ENCODE measurements around the gene ASB10. TPM values are rescaled to one million over a fixed set of nuclear protein-coding genes. Genes with fewer than 3 reads are reported as not detected.

Gene ASB10
- total and polyA plus RNA-seq, 4 donors = 0.12 TPM; not detected in 3

DNA sequence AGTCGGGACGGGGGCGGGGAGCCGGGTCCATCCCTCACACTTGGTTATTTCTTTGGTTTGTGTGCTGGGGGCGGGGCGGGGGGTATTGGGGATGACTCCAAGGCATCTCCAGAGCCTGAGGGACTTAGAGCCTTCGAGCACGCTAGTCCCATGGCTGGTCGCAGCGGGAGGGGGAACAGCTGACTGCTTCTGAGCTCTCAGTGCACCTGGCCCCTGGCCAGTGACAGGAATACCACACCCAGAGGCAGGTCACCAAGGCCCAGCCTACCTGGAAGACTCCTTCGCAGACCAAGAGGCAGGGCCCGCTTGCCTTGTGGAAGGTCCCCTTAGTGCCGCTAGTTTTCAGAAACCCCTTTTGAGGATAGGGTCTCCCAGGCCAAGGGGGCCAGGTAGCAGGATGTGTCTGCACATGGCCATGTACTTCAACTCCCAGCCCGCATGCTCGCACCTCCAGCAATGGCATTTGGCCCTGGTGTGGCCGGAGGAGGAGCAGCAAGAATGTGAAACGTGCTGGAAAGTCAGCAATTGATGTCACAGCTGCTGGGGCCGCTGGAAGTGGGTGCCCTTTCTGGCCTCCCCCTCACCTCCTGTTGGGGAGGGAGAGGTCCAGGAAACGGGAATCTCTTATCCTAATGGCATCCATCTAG lies 60.4 kb downstream of the ASB10 start:
- Histone ChIP-seq H3K27ac (ENCODE audit: low read depth, low read length) (no peak overlapping the region), H3K4me1 (ENCODE audit: control insufficient read depth, insufficient read depth, low read length) (peaks cover 86% of the 10 kb centered on the region), H3K36me3 (ENCODE audit: control insufficient read depth, insufficient read depth, low read length) (peaks cover 90% of the 10 kb centered on the region)

DNA sequence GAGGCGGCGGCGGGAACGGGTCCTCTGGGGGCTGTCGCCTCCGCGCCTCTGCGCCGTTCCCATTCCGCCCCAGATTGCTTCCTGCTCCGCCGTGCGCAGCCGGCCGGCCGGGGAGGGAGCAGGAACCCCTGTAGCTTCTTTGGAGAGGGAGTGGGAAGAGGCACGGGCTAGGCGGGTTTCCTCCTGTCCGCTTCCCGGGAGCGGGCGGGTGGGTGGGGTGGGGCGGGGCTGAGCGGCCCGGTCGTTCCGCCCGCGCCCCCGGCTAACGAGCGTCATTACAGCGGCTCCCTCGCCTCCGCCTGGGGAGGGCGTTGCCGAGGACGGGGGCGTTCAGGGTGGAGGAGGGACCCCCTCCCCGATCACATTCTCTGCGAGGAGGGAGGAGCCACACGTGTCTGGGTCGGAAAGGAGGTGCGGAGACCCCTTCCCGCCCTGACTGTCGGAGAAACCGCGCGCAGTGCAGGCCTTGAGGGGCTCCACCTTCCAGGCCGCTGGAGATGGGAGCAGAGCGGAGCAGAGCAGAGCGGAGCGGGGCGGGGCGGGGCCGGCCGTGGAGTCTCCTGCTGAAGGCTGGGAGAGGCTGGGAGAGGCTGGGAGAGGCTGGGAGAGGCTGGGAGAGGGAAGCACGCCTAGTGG lies 61.1 kb downstream of the ASB10 start:
- peak in 2 of 6 donors; percentile 52 to 71 for DNase-seq (ENCODE audit: low read depth in 4 of 6, low spot score in 6 of 6)
- Histone ChIP-seq H3K36me3 (ENCODE audit: control insufficient read depth, insufficient read depth, low read length) (peaks cover 90% of the 10 kb centered on the region), H3K27ac (ENCODE audit: low read depth, low read length) (no peak overlapping the region), H3K27me3 (ENCODE audit: control insufficient read depth, insufficient read depth, low read length) (no peaks in the 10 kb centered on the region), H3K4me1 (ENCODE audit: control insufficient read depth, insufficient read depth, low read length) (peaks cover 85% of the 10 kb centered on the region), H3K9me3 (ENCODE audit: control insufficient read depth, insufficient read depth, low read length) (no peaks in the 10 kb centered on the region), H3K4me3 (ENCODE audit: low read depth, low read length) (peak overlapping the region; percentile 39)
- 10% methylated on average over 23 of the region's 58 CpGs for WGBS (ENCODE audit: insufficient coverage)

More for the DNA sequence above, 60.4 kb downstream of the ASB10 start:
- Histone ChIP-seq H3K27me3 (ENCODE audit: control insufficient read depth, insufficient read depth, low read length) (no peaks in the 10 kb centered on the region), H3K9me3 (ENCODE audit: control insufficient read depth, insufficient read depth, low read length) (no peaks in the 10 kb centered on the region), H3K4me3 (ENCODE audit: low read depth, low read length) (no peak overlapping the region)
- 43% methylated on average over 11 of the region's 19 CpGs for WGBS (ENCODE audit: insufficient coverage)
- DNase-seq (ENCODE audit: low read depth in 4 of 6, low spot score in 6 of 6) = no peak

Other genes starting within 250 kb of the ASB10 start
- gene KCNH2, start 208.9 kb downstream of the ASB10 start, total RNA-seq = 10 to 100 TPM in 1 of 2 donors, 1 to 10 TPM in 1; 9.1 to 14.4 TPM
- 10 to 100 TPM; 35.3 to 39.4 TPM for gene KCNH2, start 208.9 kb downstream of the ASB10 start, polyA plus RNA-seq (ENCODE audit: insufficient read length in 2 of 2)
- gene NOS3, start 196.2 kb downstream of the ASB10 start, total RNA-seq = 10 to 100 TPM in 1 of 2 donors, 1 to 10 TPM in 1; 2.4 to 13.4 TPM
- gene NOS3, start 196.2 kb downstream of the ASB10 start, polyA plus RNA-seq (ENCODE audit: insufficient read length in 2 of 2) = 10 to 100 TPM in 1 of 2 donors, 1 to 10 TPM in 1; 7.3 to 11.3 TPM
- gene ATG9B, start 162.8 kb downstream of the ASB10 start, total RNA-seq = 1 to 10 TPM; 2.3 to 3.6 TPM
- gene ATG9B, start 162.8 kb downstream of the ASB10 start, polyA plus RNA-seq (ENCODE audit: insufficient read length in 2 of 2) = 10 to 100 TPM; 20.6 to 21.3 TPM
- 10 to 100 TPM; 23.1 to 29.1 TPM for gene ABCB8, start 158.8 kb downstream of the ASB10 start, total RNA-seq
- gene ABCB8, start 158.8 kb downstream of the ASB10 start, polyA plus RNA-seq (ENCODE audit: insufficient read length in 2 of 2) = 10 to 100 TPM; 46.4 to 69.4 TPM
- 1 to 10 TPM; 1.5 to 2.0 TPM for gene ASIC3, start 138.7 kb downstream of the ASB10 start, total RNA-seq
- gene ASIC3, start 138.7 kb downstream of the ASB10 start, polyA plus RNA-seq (ENCODE audit: insufficient read length in 2 of 2) = 10 to 100 TPM; 15.5 to 18.0 TPM
- 10 to 100 TPM; 33.3 to 42.8 TPM for gene CDK5, start 129.4 kb downstream of the ASB10 start, total RNA-seq
- gene CDK5, start 129.4 kb downstream of the ASB10 start, polyA plus RNA-seq (ENCODE audit: insufficient read length in 2 of 2) = 10 to 100 TPM; 86.7 to 94.3 TPM
- gene SLC4A2, start 127.7 kb downstream of the ASB10 start, total RNA-seq = 100 to 1,000 TPM in 1 of 2 donors, 10 to 100 TPM in 1; 27.5 to 101 TPM
- 10 to 100 TPM; 69.3 to 89.8 TPM for gene SLC4A2, start 127.7 kb downstream of the ASB10 start, polyA plus RNA-seq (ENCODE audit: insufficient read length in 2 of 2)
- 10 to 100 TPM; 30.9 to 60.2 TPM for gene FASTK, start 106.4 kb downstream of the ASB10 start, total RNA-seq
- gene FASTK, start 106.4 kb downstream of the ASB10 start, polyA plus RNA-seq (ENCODE audit: insufficient read length in 2 of 2) = 10 to 100 TPM; 71.4 to 80.7 TPM
- 10 to 100 TPM in 1 of 2 donors, 1 to 10 TPM in 1; 8.5 to 25.0 TPM for gene TMUB1, start 103.8 kb downstream of the ASB10 start, total RNA-seq
- gene TMUB1, start 103.8 kb downstream of the ASB10 start, polyA plus RNA-seq (ENCODE audit: insufficient read length in 2 of 2) = 10 to 100 TPM; 51.0 to 57.2 TPM
- 10 to 100 TPM; 45.7 to 56.8 TPM for gene AGAP3, start 100.8 kb downstream of the ASB10 start, total RNA-seq
- 100 to 1,000 TPM; 212 to 247 TPM for gene AGAP3, start 100.8 kb downstream of the ASB10 start, polyA plus RNA-seq (ENCODE audit: insufficient read length in 2 of 2)
- 1 to 10 TPM; 1.3 to 2.4 TPM for gene GBX1, start 19.6 kb downstream of the ASB10 start, total RNA-seq
- 1 to 10 TPM; 5.1 to 7.3 TPM for gene GBX1, start 19.6 kb downstream of the ASB10 start, polyA plus RNA-seq (ENCODE audit: insufficient read length in 2 of 2)
- gene H2BK1, start 23.2 kb upstream of the ASB10 start, total RNA-seq = not detected
- not detected for gene H2BK1, start 23.2 kb upstream of the ASB10 start, polyA plus RNA-seq (ENCODE audit: insufficient read length in 2 of 2)
- gene ABCF2, start 40.0 kb upstream of the ASB10 start, total RNA-seq = 10 to 100 TPM; 23.6 to 32.1 TPM
- 10 to 100 TPM; 35.8 to 38.3 TPM for gene ABCF2, start 40.0 kb upstream of the ASB10 start, polyA plus RNA-seq (ENCODE audit: insufficient read length in 2 of 2)
- gene CHPF2, start 45.2 kb upstream of the ASB10 start, total RNA-seq = 10 to 100 TPM; 19.7 to 25.5 TPM
- gene CHPF2, start 45.2 kb upstream of the ASB10 start, polyA plus RNA-seq (ENCODE audit: insufficient read length in 2 of 2) = 10 to 100 TPM; 21.8 to 25.3 TPM
- 100 to 1,000 TPM in 1 of 2 donors, 10 to 100 TPM in 1; 84.2 to 119 TPM for gene SMARCD3, start 61.4 kb upstream of the ASB10 start, total RNA-seq
- gene SMARCD3, start 61.4 kb upstream of the ASB10 start, polyA plus RNA-seq (ENCODE audit: insufficient read length in 2 of 2) = 100 to 1,000 TPM; 298 TPM
- gene NUB1, start 154.6 kb upstream of the ASB10 start, total RNA-seq = 10 to 100 TPM; 33.2 to 62.2 TPM
- 10 to 100 TPM; 45.6 to 55.3 TPM for gene NUB1, start 154.6 kb upstream of the ASB10 start, polyA plus RNA-seq (ENCODE audit: insufficient read length in 2 of 2)
- gene WDR86, start 222.8 kb upstream of the ASB10 start, total RNA-seq = 100 to 1,000 TPM in 1 of 2 donors, 10 to 100 TPM in 1; 34.4 to 139 TPM
- 10 to 100 TPM; 16.6 to 54.5 TPM for gene WDR86, start 222.8 kb upstream of the ASB10 start, polyA plus RNA-seq (ENCODE audit: insufficient read length in 2 of 2)

Data from spinal cord (tissue), 10 donors.